Mucosa of descending colon (tissue), 3 donors: ENCODE measurements around the gene AQP2. TPM values are rescaled to one million over a fixed set of nuclear protein-coding genes. Genes with fewer than 3 reads are reported as not detected.

ENCODE experiments used
- ATAC-seq: fragments of 200-7000 bp; cut with Tn5 transposase; one replicate; pipeline ENCODE4 v1.9.1; 2020; ENCODE audit warnings: mild to moderate bottlenecking, moderate library complexity
- DNase-seq, 3 donors: peaks; one replicate each; pipeline ENCODE4 v3.0.0-alpha.2; 2020
- H3K36me3 ChIP-seq: fragments of 200-600 bp; one replicate; pipeline ENCODE4 v1.8.0; 2021; ENCODE audit warnings: low read depth, mild to moderate bottlenecking
- H3K4me1 ChIP-seq: fragments of 200-600 bp; one replicate; pipeline ENCODE4 v1.8.0; 2021; ENCODE audit warnings: low read depth, mild to moderate bottlenecking
- H3K4me3 ChIP-seq: fragments of 200-600 bp; one replicate; pipeline ENCODE4 v1.8.0; 2021; ENCODE audit warnings: mild to moderate bottlenecking
- H3K9me3 ChIP-seq: fragments of 200-600 bp; one replicate; pipeline ENCODE4 v1.8.0; 2021; ENCODE audit warnings: mild to moderate bottlenecking
- intact Hi-C, 2 donors: fragments of 100-400 bp; cut with DNase I in 1 of 2; cut with micrococcal nuclease in 1 of 2; formaldehyde crosslinking; loops; one replicate each; pipeline versions ENCODE4 v1.11.0 to v1.11.1; 2022; cut with DNase I, micrococcal nuclease
- total RNA-seq, 3 donors: library from RNA; stranded (reverse); fragmentation: NEBNext Ultra II Directional in 2 of 3; extraction: Animal tissue kit (Norgen Biotek cat#: 25700) in 2 of 3; gene quantifications; one replicate each; pipeline versions ENCODE4 v1.2.1 to v1.2.4, GENCODE V29; 2021 to 2023
- TF ChIP-seq, protein P1 (sequence below): fragments of 200-600 bp; IDR thresholded peaks from one replicate; pipeline ENCODE4 v1.8.0; 2022; ENCODE audit warnings: antibody characterized with exemption, mild to moderate bottlenecking
- donor health status: DM: no; HTN: no; CAD: no; lungs with moderate emphysema.
- donor health status: DM: no; HTN: no; CAD: no.
- donor health status: DM: no; HTN: yes; CAD: no.

The AQP2 gene
- total RNA-seq, 3 donors from 2014 or later = not detected

DNA sequence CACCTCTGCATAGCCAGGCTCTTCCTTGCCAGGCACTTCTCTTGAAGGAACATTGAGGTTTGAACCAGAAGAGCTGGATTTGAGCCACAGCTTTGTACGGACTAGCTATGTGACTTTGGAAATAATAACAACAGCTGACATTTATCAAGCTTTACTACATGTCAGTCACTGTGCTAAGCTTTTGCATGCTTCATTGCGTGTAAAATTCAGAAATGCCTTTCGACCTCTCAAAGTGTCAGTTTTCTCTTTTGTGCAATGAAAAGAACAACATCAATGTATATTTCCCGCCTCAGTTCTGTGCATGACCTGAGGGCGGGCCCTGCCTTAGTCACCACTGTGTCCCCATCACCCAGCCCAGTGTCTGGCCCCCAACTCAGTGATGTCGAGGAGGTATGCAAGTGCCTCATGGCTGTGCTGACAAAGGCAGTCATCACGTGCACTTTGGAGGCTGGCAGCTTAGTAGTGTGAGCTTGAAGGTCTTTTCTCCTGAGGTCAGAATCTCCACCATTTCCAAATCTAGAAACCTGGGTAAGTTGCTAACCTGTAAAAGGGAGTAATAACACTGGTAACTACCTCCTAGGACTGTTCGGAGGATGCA, 17.9 kb upstream of the AQP2 start:
- Histone ChIP-seq H3K4me3 (no peak overlapping the region), H3K36me3 (no peaks in the 10 kb centered on the region), H3K4me1 (no peaks in the 10 kb centered on the region), H3K9me3 (no peaks in the 10 kb centered on the region)
- DNase-seq (no peak), ATAC-seq (no peak)
- TF ChIP-seq, protein P1, sequence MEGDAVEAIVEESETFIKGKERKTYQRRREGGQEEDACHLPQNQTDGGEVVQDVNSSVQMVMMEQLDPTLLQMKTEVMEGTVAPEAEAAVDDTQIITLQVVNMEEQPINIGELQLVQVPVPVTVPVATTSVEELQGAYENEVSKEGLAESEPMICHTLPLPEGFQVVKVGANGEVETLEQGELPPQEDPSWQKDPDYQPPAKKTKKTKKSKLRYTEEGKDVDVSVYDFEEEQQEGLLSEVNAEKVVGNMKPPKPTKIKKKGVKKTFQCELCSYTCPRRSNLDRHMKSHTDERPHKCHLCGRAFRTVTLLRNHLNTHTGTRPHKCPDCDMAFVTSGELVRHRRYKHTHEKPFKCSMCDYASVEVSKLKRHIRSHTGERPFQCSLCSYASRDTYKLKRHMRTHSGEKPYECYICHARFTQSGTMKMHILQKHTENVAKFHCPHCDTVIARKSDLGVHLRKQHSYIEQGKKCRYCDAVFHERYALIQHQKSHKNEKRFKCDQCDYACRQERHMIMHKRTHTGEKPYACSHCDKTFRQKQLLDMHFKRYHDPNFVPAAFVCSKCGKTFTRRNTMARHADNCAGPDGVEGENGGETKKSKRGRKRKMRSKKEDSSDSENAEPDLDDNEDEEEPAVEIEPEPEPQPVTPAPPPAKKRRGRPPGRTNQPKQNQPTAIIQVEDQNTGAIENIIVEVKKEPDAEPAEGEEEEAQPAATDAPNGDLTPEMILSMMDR = no peak
- intact Hi-C loops = no loop called here

DNA sequence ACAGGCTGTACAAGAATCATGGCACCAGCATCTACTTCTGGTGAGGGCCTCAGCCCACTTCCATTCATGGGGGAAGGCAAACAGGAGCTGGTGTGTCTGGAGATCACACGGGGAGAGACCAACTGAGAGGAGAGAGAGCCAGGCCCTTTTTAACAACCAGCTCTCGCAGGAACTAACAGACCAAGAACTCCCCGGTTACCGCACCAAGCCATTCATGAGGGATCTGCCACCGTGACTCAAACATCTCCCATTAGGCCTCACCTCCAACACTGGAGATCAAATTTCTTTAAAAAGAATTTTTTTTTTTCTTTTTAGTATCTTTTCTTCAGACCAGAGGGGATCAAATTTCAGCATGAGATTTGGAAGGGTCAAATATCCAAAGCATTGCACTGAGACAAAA, 16.7 kb upstream of the AQP2 start:
- no peaks in the 10 kb centered on the region for H3K9me3 ChIP-seq
- ATAC-seq (no peak), DNase-seq (no peak)
- TF ChIP-seq, protein P1 = no peak
- H3K4me1 ChIP-seq = no peaks in the 10 kb centered on the region
- H3K4me3 ChIP-seq = no peak overlapping the region
- intact Hi-C loops = no loop called here
- no peaks in the 10 kb centered on the region for H3K36me3 ChIP-seq

DNA sequence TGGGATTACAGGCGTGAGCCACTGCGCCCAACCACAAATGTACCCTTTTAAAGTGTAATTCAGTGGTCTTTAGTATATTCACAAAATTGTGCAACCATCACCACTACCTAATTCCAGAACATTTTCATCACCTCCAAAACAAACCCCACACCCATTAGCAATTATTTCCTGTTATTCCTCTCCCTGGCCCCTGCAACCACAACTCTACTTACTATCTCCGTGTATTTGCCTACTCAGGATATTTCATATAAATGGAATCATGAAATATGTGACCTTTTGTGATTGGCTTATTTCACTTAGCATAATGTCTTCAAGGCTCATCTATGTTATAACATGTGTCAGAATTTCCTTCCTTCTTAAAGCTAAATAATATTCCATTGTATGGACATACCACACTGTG, 16.0 kb upstream of the AQP2 start:
- intact Hi-C loops = no loop called here
- H3K9me3 ChIP-seq = no peaks in the 10 kb centered on the region
- no peak for DNase-seq
- H3K36me3 ChIP-seq = no peaks in the 10 kb centered on the region
- TF ChIP-seq, protein P1 = no peak
- H3K4me3 ChIP-seq = no peak overlapping the region
- no peak for ATAC-seq
- H3K4me1 ChIP-seq = no peaks in the 10 kb centered on the region

DNA sequence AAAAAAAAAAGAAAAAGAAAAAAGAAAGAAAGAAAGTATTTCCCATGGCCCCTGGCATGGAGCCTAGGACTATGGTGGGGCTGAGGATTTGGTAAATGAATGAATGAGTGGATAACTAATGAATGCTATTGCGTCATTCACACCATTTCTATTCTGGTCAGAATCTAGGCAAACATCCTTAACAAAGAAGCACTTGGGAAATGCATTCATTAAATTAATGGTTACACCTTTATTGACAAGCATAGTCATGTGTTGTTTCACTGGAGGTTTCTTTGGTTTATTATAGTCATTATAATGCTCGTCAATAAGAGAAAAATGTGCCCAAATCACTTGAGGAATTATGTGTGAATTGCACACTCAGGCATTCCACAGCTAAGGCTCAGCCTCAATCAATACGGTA, 13.6 kb upstream of the AQP2 start:
- intact Hi-C loops = no loop called here

DNA sequence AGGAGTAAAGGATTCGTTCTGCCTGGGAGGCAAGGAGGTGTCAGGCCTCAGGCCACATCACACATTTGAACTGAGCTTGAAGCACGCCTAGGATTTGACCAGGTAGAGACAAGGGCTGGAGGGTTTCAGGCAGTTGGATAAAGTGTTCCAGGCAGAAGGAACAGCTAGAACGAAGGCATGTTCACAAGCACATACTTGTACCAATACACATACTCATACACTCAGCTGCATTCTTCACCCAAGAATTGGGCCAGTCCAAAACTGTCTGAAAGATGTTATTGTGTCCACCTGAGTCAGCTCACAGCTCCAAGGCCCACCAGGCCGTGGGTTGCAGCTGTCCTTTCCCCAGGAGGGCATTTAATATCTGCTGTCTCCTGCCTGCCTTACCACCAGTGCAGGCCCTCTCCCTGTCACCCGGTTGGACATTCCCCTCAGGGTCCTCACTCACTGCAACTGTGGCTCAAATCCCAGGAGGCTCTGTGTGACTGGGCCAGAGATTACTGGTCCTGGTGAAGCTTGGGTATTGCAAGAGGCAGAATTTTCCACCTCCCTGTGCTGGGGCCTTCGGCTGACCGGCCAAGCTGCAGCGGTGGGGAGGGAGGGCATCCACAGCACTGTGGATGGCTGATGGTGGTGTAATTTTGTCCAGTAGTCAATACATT, 12.8 kb upstream of the AQP2 start:
- TF ChIP-seq, protein P1 = no peak
- intact Hi-C loops = no loop called here
- no peak for DNase-seq
- Histone ChIP-seq H3K4me1 (no peaks in the 10 kb centered on the region), H3K36me3 (no peaks in the 10 kb centered on the region), H3K4me3 (no peak overlapping the region), H3K9me3 (no peaks in the 10 kb centered on the region)
- ATAC-seq = no peak

More for the DNA sequence above, 13.6 kb upstream of the AQP2 start:
- Histone ChIP-seq H3K9me3 (no peaks in the 10 kb centered on the region), H3K4me1 (no peaks in the 10 kb centered on the region), H3K4me3 (no peak overlapping the region), H3K36me3 (no peaks in the 10 kb centered on the region)
- ATAC-seq (no peak), DNase-seq (no peak)
- TF ChIP-seq, protein P1 = no peak
